GM19467 (cell line): Measurements from ENCODE around the gene UGP2.
"Not testable (repeated sequence)": the region's sequence is repeated elsewhere in the genome, so short reads cannot be mapped to it uniquely, and the experiment has no call there.

Experiments used
- ATAC-seq: cut with Tn5 transposase; IDR thresholded peaks from one replicate; pipeline ENCODE4 v1.9.1; 2021; ENCODE audit warnings: mild to moderate bottlenecking, moderate library complexity; ENCODE audit not compliant: unreplicated experiment

UGP2 gene

GRCh38 chr2:63841254-63842022, at the start of gene UGP2:
TSS of gene UGP2 (plus strand) at chr2:63841896. CDS start at chr2:63842186, 290 bp downstream.
- ATAC-seq = peak; percentile 62

- no peak for ATAC-seq
These were observed 49.2 kb upstream of the UGP2 start for GRCh38 chr2:63792530-63792929.

- ATAC-seq = no peak
These were observed 45.3 kb upstream of the UGP2 start for GRCh38 chr2:63796366-63796765.

GRCh38 chr2:63796796-63797195, 44.9 kb upstream of the UGP2 start:
- no peak for ATAC-seq

GRCh38 chr2:63801455-63801854, 40.2 kb upstream of the UGP2 start:
- ATAC-seq = no peak

- ATAC-seq = no peak
These were observed 36.3 kb upstream of the UGP2 start for GRCh38 chr2:63805412-63805811.

GRCh38 chr2:63808036-63808435, 33.7 kb upstream of the UGP2 start:
- ATAC-seq = not testable (repeated sequence)

- not testable (repeated sequence) for ATAC-seq
These were observed 32.8 kb upstream of the UGP2 start for GRCh38 chr2:63808911-63809310.

- ATAC-seq = no peak
These were observed 30.6 kb upstream of the UGP2 start for GRCh38 chr2:63811063-63811462.

GRCh38 chr2:63811870-63812269, 29.8 kb upstream of the UGP2 start:
- ATAC-seq = not testable (repeated sequence)

- no peak for ATAC-seq
These were observed 27.6 kb upstream of the UGP2 start for GRCh38 chr2:63814114-63814513.

GRCh38 chr2:63817382-63817781, 24.3 kb upstream of the UGP2 start:
- ATAC-seq = no peak

- ATAC-seq = no peak
These were observed 23.4 kb upstream of the UGP2 start for GRCh38 chr2:63818271-63818670.

GRCh38 chr2:63819256-63819655, 22.4 kb upstream of the UGP2 start:
- ATAC-seq = no peak

- ATAC-seq = no peak
These were observed 21.7 kb upstream of the UGP2 start for GRCh38 chr2:63819765-63820717.

- no peak for ATAC-seq
These were observed 20.7 kb upstream of the UGP2 start for GRCh38 chr2:63820969-63821368.

- no peak for ATAC-seq
These were observed 20.3 kb upstream of the UGP2 start for GRCh38 chr2:63821396-63821795.

- no peak for ATAC-seq
These were observed 19.2 kb upstream of the UGP2 start for GRCh38 chr2:63822478-63822877.

GRCh38 chr2:63827749-63828148, 13.9 kb upstream of the UGP2 start:
- no peak for ATAC-seq

- ATAC-seq = no peak
These were observed 10.5 kb upstream of the UGP2 start for GRCh38 chr2:63831176-63831575.

- ATAC-seq = no peak
These were observed 7.3 kb upstream of the UGP2 start for GRCh38 chr2:63834401-63834800.
